ENCODE results near the gene GALNT14.

Gene GALNT14

DNA sequence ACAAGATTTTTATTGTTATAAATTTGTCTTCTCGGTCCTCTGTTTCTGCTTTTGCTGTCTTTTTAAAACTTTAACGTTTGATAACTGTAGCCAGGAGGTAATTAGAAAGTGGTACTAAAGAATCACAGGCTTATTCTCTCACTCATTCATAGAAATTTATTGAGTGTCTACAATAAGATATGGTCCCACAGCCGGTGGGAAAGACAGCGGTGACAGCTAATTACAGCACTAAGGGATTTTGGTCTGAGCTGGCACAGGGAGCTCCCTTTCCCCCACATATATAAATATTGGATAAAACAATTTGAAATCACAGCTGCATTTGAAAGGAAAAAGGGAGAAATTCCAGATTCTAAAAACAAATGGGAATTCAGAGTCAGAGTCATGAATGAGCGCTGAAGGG is 237.9 kb downstream of the GALNT14 start:
- no peak for DNase-seq (ENCODE audit: low read depth in 2 of 2)

- DNase-seq (ENCODE audit: low read depth in 2 of 2) = no peak
These were observed 238.7 kb downstream of the GALNT14 start for GRCh38 chr2:30899516-30900054.

DNA sequence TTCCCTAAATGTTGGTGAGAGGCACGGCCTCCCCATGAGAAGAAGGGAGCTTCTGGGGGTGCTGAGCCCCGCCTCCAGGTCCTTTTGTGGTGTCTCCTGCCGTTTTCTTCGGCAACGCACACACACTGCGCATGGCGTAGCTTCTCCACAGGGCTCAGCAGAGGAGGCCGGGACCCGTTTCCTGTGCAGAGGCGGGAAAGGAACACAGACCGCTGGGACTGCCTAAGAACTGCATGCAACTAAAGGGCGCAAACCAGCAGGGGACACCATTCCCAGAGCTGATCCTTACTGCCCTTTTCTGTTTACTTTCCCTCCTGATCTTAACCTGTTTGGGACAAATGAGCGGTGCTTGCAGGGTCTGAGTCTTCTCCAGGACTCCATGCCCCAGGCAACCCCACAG is 240.7 kb downstream of the GALNT14 start:
- DNase-seq (ENCODE audit: low read depth in 2 of 2) = no peak

DNA sequence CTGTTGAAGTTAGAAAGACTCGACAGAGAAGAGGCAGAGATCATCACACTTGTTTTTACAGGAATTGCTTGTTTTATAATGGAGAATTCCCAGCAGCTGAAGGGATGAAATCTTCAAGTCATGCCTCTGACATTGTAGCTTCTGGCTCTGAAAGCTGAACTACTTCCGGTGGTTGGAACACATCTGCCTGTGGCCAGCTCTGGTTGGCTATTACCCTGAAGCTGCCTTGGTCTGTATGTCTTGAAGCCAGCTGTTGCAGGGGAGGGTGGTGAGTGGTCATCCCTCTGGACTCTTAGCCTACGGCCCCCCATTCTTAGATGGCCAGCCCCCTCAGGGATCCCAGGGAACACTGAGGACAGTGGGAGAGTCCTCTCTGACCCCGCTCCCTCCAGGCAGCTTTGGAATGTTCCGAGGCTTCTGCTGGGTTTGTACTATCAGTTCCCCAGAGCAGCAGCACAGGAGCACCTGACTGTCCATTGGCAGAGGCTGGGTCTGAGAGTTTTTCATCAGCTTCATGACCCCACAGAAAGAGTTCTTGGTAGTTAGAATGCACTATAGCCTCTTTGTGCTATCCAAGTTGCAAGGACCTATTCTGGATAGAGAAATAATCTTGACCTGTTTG is 243.6 kb downstream of the GALNT14 start:
- no peak for DNase-seq (ENCODE audit: low read depth in 2 of 2)

DNA sequence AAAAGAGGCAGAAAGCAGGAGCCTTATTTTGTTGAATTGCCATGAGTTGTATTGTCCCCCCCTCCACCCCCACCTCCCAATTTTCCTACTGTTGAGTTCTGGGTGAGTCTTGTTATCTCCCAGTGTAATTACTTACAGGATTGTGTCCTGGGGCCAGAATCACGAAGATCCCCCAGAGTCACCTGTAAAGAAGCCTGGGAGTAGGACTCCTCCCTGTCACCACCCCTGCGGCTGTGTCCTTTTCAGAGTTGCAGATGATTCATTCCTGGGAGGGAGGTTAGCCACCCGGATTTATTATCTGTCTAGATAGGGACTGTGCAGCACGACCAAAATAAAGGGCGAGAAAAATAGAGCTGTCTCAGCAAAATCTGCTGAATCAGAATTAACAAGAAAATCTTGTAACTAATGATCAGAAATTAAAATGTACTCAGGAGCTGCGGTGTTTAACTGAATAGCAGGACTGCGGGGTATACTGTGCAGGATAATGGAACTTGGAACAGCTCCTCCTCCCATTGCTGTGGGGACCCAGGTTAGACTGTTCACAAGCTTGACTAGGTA is 249.3 kb downstream of the GALNT14 start:
- DNase-seq (ENCODE audit: low read depth in 2 of 2) = no peak

DNA sequence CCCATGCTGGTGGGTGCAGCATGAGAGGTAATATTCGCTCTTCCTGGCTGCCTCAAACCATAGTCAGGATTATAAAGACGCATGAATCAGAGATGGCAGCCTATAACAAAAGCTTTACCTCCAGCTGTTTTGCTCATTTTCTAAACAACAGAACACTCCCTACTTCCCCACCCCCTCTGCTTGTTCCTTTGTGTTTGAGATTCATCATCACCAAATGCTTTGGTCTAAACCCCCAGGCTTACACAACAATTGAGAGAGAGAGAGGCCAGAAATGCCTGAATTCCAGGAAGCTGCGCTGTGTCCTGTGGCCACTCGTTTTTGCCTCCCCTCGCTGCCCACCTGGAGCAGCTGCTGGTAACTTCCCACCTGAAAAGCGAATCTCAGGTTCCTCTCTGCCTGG is 252.2 kb downstream of the GALNT14 start:
- DNase-seq (ENCODE audit: low read depth in 2 of 2) = no peak

- DNase-seq (ENCODE audit: low read depth in 2 of 2) = no peak
These were observed 254.4 kb downstream of the GALNT14 start for GRCh38 chr2:30883822-30884221.

DNA sequence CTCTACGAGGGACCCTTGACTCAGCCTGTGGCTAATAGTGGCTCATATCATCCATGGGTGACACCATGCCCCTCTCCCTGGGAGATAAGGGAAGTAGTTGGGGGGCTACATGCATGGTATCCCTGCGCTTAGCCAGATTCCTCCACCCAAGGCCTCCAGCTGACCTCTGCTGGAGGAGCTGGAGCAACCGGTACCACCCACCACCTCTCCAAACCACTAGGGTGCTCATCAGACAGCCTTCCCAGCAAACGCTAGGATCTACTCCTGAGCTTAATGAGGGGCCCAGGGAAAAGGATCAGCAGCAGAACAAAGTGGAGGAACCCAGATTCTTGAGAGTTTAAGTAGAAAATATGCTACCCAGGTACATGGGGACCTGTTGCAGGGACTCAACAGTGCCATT is 255.1 kb downstream of the GALNT14 start:
- DNase-seq (ENCODE audit: low read depth in 2 of 2) = no peak

- DNase-seq (ENCODE audit: low read depth in 2 of 2) = no peak
These were observed 257.7 kb downstream of the GALNT14 start for GRCh38 chr2:30880516-30880915.

DNA sequence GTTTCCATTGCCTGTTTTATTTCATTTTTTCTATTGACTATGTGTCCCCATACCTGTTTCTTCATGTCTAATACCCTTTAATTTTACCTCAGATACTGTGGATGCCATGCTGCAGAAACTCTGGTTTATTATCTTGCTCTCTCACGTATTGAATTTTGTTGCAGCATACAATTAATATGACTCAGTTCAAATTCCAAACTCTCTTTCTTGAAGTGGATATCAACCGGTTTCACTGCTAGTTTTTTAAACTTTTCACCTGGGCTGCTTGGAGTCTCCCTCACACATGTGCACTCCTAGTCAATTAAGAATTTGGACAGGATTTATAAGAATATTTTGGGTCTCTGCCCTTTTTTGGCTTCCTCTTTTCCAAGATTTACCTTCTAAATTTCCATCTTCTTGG is 260.4 kb downstream of the GALNT14 start:
- DNase-seq (ENCODE audit: low read depth in 2 of 2) = no peak

DNA sequence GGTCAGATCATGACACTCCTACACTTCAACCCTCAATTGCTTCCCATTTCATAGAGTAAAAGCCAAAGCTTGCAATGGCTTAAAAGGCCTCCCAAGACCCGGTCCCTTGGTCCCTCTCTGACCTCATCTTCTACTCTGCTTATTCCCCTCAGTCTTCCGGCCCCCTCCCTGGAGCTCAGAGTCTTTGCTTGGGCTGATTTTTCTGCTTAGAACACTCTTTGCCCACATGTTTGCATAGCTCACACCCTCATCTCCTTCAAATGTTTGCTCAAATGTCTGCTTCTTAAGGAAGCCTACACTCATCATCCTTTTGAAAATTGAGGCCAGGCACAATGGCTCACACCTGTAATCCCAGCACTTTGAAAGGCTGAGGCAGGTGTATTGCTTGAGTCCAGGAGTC is 265.4 kb downstream of the GALNT14 start:
- no peak for DNase-seq (ENCODE audit: low read depth in 2 of 2)

GRCh38 chr2:30871980-30872789 is 266.1 kb downstream of the GALNT14 start:
- no peak for DNase-seq (ENCODE audit: low read depth in 2 of 2)

DNA sequence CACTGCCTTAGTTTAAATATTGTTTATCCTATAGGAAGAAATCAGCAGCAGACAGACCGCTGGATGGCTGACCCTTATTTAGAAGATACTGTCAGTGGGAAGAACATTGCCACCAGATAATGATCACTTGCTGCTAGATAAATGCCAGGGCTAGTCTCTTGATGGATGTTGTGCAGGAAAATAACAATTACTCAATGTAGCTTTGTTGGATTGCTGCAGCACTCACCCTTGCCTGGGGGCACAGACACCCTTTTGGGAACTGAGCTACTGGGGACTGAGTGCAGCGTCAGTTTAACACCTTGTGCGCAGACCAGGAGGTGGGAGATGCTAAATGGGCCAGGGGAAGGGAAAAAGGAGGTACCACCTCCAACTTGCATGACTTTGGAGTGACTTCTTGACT is 266.8 kb downstream of the GALNT14 start:
- no peak for DNase-seq (ENCODE audit: low read depth in 2 of 2)

- DNase-seq (ENCODE audit: low read depth in 2 of 2) = no peak
These were observed 268.3 kb downstream of the GALNT14 start for GRCh38 chr2:30869988-30870387.

- DNase-seq (ENCODE audit: low read depth in 2 of 2) = no peak
These were observed 270.9 kb downstream of the GALNT14 start for GRCh38 chr2:30867385-30867784.

- DNase-seq (ENCODE audit: low read depth in 2 of 2) = no peak
These were observed 271.3 kb downstream of the GALNT14 start for GRCh38 chr2:30866974-30867373.

GRCh38 chr2:30865892-30866681 is 272.2 kb downstream of the GALNT14 start:
- DNase-seq (ENCODE audit: low read depth in 2 of 2) = no peak

- no peak for DNase-seq (ENCODE audit: low read depth in 2 of 2)
These were observed 273.0 kb downstream of the GALNT14 start for GRCh38 chr2:30865243-30865642.

DNA sequence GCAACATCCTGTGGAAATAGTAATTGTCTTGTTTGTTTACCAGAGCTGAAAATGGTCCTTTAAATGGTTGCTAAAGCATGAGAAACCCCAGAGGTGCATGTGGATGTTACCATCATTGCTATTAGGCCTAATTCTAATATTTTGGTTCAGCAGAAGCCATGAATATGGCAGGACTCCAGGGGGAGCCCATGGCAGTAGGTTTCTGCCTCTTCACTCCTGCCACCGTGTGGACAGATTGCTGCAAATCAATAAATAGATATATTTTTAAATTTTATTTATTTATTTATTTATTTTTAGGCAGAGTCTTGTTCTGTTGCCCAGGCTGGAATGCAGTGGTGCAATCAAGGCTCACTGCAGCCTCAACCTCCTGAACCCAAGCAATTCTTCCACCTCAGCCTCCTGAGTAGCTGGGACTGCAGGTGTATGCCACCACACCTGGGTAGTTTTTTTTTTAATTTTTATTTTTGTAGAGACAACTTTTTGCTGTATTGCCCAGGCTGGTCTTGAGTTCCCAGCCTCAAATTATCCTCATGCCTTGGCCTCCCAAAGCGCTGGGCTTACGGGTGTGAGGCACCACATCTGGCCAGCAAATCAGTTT is 276.1 kb downstream of the GALNT14 start:
- peak in 1 of 2 donors; percentile 16 for DNase-seq (ENCODE audit: low read depth in 2 of 2)

- no peak for DNase-seq (ENCODE audit: low read depth in 2 of 2)
These were observed 277.5 kb downstream of the GALNT14 start for GRCh38 chr2:30860726-30861125.

All from stimulated activated CD4-positive, alpha-beta T cell treated with anti-CD3 and anti-CD28 coated beads, Interleukin-4, amount 100 ng/mL, for 48 hours (primary cell).